IMR-90 (cell line): ENCODE data around the gene KRT3.

Experiments used
- BHLHE40 ChIP-seq: fragments of 150-350 bp; IDR thresholded peaks from 2 replicates; pipeline ENCODE4 v1.6.1; 2016; ENCODE audit warnings: mild to moderate bottlenecking, low read depth, low read length
- CTCF ChIP-seq: conservative IDR thresholded peaks from 2 replicates; pipeline ENCODE4 v1.5.1; 2012; ENCODE audit warnings: mild to moderate bottlenecking, low read depth, low read length, improper control_type of control experiment
- FOS ChIP-seq: fragments of 150-350 bp; IDR thresholded peaks from 2 replicates; pipeline ENCODE4 v1.6.1; 2016; ENCODE audit warnings: low read depth, low read length
- MAFK ChIP-seq: IDR thresholded peaks from 2 replicates; pipeline ENCODE4 v1.6.1; 2012; ENCODE audit warnings: low read depth, low read length, improper control_type of control experiment
- NFE2L2 ChIP-seq: fragments of 150-350 bp; IDR thresholded peaks from 2 replicates; pipeline ENCODE4 v1.6.1; 2016; ENCODE audit warnings: low read depth, mild to moderate bottlenecking, low read length
- POLR2A ChIP-seq: IDR thresholded peaks from 2 replicates; pipeline ENCODE4 v1.6.1; 2012; ENCODE audit warnings: mild to moderate bottlenecking, low read depth, low read length
- RAD21 ChIP-seq: IDR thresholded peaks from 2 replicates; pipeline ENCODE4 v1.6.1; 2012; ENCODE audit warnings: low read length, improper control_type of control experiment
- SMC3 ChIP-seq: fragments of 150-350 bp; IDR thresholded peaks from 2 replicates; pipeline ENCODE4 v1.6.1; 2016; ENCODE audit warnings: low read depth, mild to moderate bottlenecking, antibody characterized with exemption, low read length, moderate library complexity
- USF2 ChIP-seq: fragments of 150-350 bp; IDR thresholded peaks from 2 replicates; pipeline ENCODE4 v1.6.1; 2017; ENCODE audit warnings: mild to moderate bottlenecking, antibody characterized with exemption, low read length, low read depth

- no peak for TF ChIP-seq USF2
- no peak for TF ChIP-seq CTCF
- TF ChIP-seq POLR2A: no peak
- no peak for TF ChIP-seq FOS
- TF ChIP-seq SMC3: no peak
- no peak for TF ChIP-seq NFE2L2
- TF ChIP-seq BHLHE40: no peak
- no peak for TF ChIP-seq RAD21
- no peak for TF ChIP-seq MAFK
These were observed 23.1 kb downstream of the KRT3 start for GRCh38 chr12:52772772-52773171.
